Stomach (tissue), 9 donors: ENCODE results near the gene ATXN7L3. TPM values are rescaled to one million over a fixed set of nuclear protein-coding genes. Genes with fewer than 3 reads are reported as not detected.
A peak's percentile ranks its signal among the peaks of the same experiment; 100 is the strongest.

Experiments used
- DNase-seq, 2 donors: peaks; one replicate each; pipeline versions ENCODE4 v3.0.0 to v3.0.0-alpha.2; 2013 to 2019
- H3K27ac ChIP-seq, 5 donors: fragments of 200-600 bp in 4 of 5; sonication (generic) in 4 of 5; one replicate each; pipeline ENCODE4 v1.5.1; 2013 to 2019; ENCODE audit warnings: mild to moderate bottlenecking in 1 of 5, moderate library complexity in 1 of 5
- H3K27me3 ChIP-seq, 3 donors: fragments of 200-600 bp; sonication (generic); one replicate each; pipeline ENCODE4 v1.5.1; 2017 to 2019; ENCODE audit warnings: mixed run types in 1 of 3
- H3K36me3 ChIP-seq, 4 donors: fragments of 200-600 bp; sonication (generic); 1 replicate in 3 of 4; 2 replicates in 1 of 4; pipeline ENCODE4 v1.5.1; 2016 to 2019
- H3K4me1 ChIP-seq, 4 donors: fragments of 200-600 bp; sonication (generic); one replicate each; pipeline ENCODE4 v1.5.1; 2016 to 2019
- H3K4me3 ChIP-seq, 4 donors: fragments of 200-600 bp; sonication (generic) in 3 of 4; one replicate each; pipeline ENCODE4 v1.5.1; 2016 to 2019; ENCODE audit warnings: mild to moderate bottlenecking in 1 of 4
- H3K9me3 ChIP-seq, 4 donors: fragments of 200-600 bp; sonication (generic); one replicate each; pipeline ENCODE4 v1.5.1; 2016 to 2019
- CTCF ChIP-seq, 7 experiments: fragments of 450-650 bp in 4 of 7; fragments of 200-600 bp in 3 of 7; sonication (generic) in 3 of 7; IDR thresholded peaks; one replicate each; pipeline ENCODE4 v1.5.1; 2016 to 2019; ENCODE audit warnings: antibody characterized with exemption in 7 of 7, control low read depth in 2 of 7, mild to moderate bottlenecking in 1 of 7
- EP300 ChIP-seq: sonication (generic); formaldehyde crosslinking; IDR thresholded peaks from one replicate; pipeline ENCODE4 v1.6.1; 2017; ENCODE audit warnings: antibody characterized with exemption
- POLR2A ChIP-seq, 4 donors: fragments of 450-650 bp; IDR thresholded peaks; one replicate each; pipeline ENCODE4 v1.6.1; 2016; ENCODE audit warnings: antibody characterized with exemption in 4 of 4, control low read depth in 2 of 4, mild to moderate bottlenecking in 1 of 4, moderate library complexity in 1 of 4
- POLR2AphosphoS5 ChIP-seq, 3 donors: sonication (generic); formaldehyde crosslinking; IDR thresholded peaks; one replicate each; pipeline ENCODE4 v1.6.1; 2016; ENCODE audit warnings: antibody characterized with exemption in 3 of 3
- WGBS, 5 donors: extraction: QIAGEN DNeasy Blood & Tissue Kit in 3 of 5; methylation state at CpG; one replicate each; pipeline versions ENCODE4 v1.1.5 to v1.1.7; 2013 to 2018; 5-methylcytosine and 5-hydroxymethylcytosine counted together
- intact Hi-C: fragments of 100-400 bp; cut with DNase I; formaldehyde crosslinking; loops from one replicate; pipeline ENCODE4 v1.15.1; 2023; ENCODE audit warnings: low total_unique reads
- polyA plus RNA-seq, 3 donors: library from polyadenylated mRNA; stranded (reverse); fragments of 200-250 nt; gene quantifications; one replicate each; pipeline ENCODE4 v1.2.3, GENCODE V29; 2013
- total RNA-seq, 5 donors: library from RNA; depleted of rRNA; stranded (reverse); fragments of >200 nt; gene quantifications; one replicate each; pipeline versions ENCODE4 v1.1.0 to v1.2.3, GENCODE V29; 2014 to 2016
- donor health status: healthy with polysubstance abuse.
- donor health status: Bipolar disorder and iron deficiency.
- donor health status: healthy.

The ATXN7L3 gene
- total and polyA plus RNA-seq, 8 donors = 11.1 to 57.4 (median 29.6) TPM

GRCh38 chr17:44221084-44221861 is 21.6 kb upstream of the ATXN7L3 start:
- WGBS, 5 donors = 0 to 1% (median 0%) methylated on average over 41 to 54 of the region's 54 CpGs
- Histone ChIP-seq H3K9me3 (no peaks in the 10 kb centered on the region), H3K27me3 (no peaks in the 10 kb centered on the region), H3K36me3 (peaks cover 1 to 11% (median 8%) of the 10 kb centered on the region in 4 donors), H3K4me1 (peaks cover 30 to 55% (median 43%) of the 10 kb centered on the region in 4 donors), H3K4me3 (peak overlapping the region; percentile 73 to 99 (median 86)), H3K27ac (peak overlapping the region; percentile 96 to 100 (median 99))
- intact Hi-C loops = no loop called here
- no peak for TF ChIP-seq CTCF (IDR thresholded peaks at IDR 0.05)
- TF ChIP-seq EP300 = no peak
- peak in 2 of 3 donors; percentile 36 to 40 for TF ChIP-seq POLR2AphosphoS5 (IDR thresholded peaks at IDR 0.05)
- no peak for TF ChIP-seq POLR2A (IDR thresholded peaks at IDR 0.05)
- DNase-seq = peak; percentile 82 to 93

GRCh38 chr17:44220213-44221083 is 20.8 kb upstream of the ATXN7L3 start:
- Histone ChIP-seq H3K36me3 (peaks cover 10 to 19% (median 17%) of the 10 kb centered on the region in 4 donors), H3K4me1 (peaks cover 30 to 63% (median 48%) of the 10 kb centered on the region in 4 donors), H3K9me3 (no peaks in the 10 kb centered on the region), H3K4me3 (peak overlapping the region; percentile 73 to 99 (median 86)), H3K27me3 (no peaks in the 10 kb centered on the region), H3K27ac (peak overlapping the region; percentile 96 to 100 (median 99))
- WGBS, 5 donors = 0 to 1% (median 0%) methylated on average over 67 to 108 of the region's 108 CpGs
- peak; percentile 52 to 86 for DNase-seq
- TF ChIP-seq EP300 = no peak
- TF ChIP-seq CTCF (IDR thresholded peaks at IDR 0.05) = no peak
- TF ChIP-seq POLR2A (IDR thresholded peaks at IDR 0.05) = no peak
- TF ChIP-seq POLR2AphosphoS5 (IDR thresholded peaks at IDR 0.05) = peak in 1 of 3 donors; percentile 1
- intact Hi-C loops = no loop called here

- Histone ChIP-seq H3K27ac (peak within 1 kb of the TSS; percentile 96 to 100 (median 99)), H3K4me3 (peak within 1 kb of the TSS; percentile 73 to 99 (median 86)), H3K4me1 (peaks cover 30 to 68% (median 49%) of the 10 kb centered on the region in 4 donors), H3K9me3 (no peaks in the 10 kb centered on the region), H3K36me3 (peaks cover 17 to 26% (median 24%) of the 10 kb centered on the region in 4 donors), H3K27me3 (no peaks in the 10 kb centered on the region)
- no peak for TF ChIP-seq EP300
- TF ChIP-seq POLR2A (IDR thresholded peaks at IDR 0.05) = no peak
- TF ChIP-seq POLR2AphosphoS5 (IDR thresholded peaks at IDR 0.05) = no peak
- no peak for TF ChIP-seq CTCF (IDR thresholded peaks at IDR 0.05)
- 0 to 2% (median 0%) methylated on average over 8 to 66 of the region's 76 CpGs; no CpG with 5 or more reads in 1 of the 5 donors for WGBS, 5 donors
- peak; percentile 63 to 93 for DNase-seq
- intact Hi-C loops = no loop called here
Observed at GRCh38 chr17:44219616-44220212, 20.0 kb upstream of the ATXN7L3 start, which contains the start of gene UBTF. UBTF (minus strand) TSS chr17:44219675; CDS start chr17:44218229, 1,446 bp downstream.
